PC-9 (cell line): ENCODE measurements around the gene STRADA. TPM values are rescaled to one million over a fixed set of nuclear protein-coding genes. Genes with fewer than 3 reads are reported as not detected.
A peak's percentile ranks its signal among the peaks of the same experiment; 100 is the strongest.

Experiments used
- BruUV-seq: library from RNA; stranded (reverse); fragments of 400-500 nt; replicated peaks from 2 replicates; lab custom pipeline; 2021; lab: Mats Ljungman, UMichigan
- CTCF ChIA-PET: fragments of 300-600 bp; sonication (Branson Sonifier 250); formaldehyde crosslinking; loops from one replicate; lab custom pipeline; 2022; ENCODE audit warnings: antibody characterized with exemption; lab: Charles Lee
- POLR2A ChIA-PET: fragments of 300-600 bp; sonication (Branson Sonifier 250); formaldehyde crosslinking; loops from one replicate; lab custom pipeline; 2022; ENCODE audit warnings: antibody characterized with exemption; ENCODE audit not compliant: unreplicated experiment; lab: Charles Lee
- DNase-seq, 2 experiments: peaks; one replicate each; pipeline versions ENCODE4 v3.0.0 to v3.0.0-alpha.2; 2015 to 2022; ENCODE audit warnings: mixed read lengths in 1 of 2
- H2AFZ ChIP-seq: fragments of 200-600 bp; sonication (generic); 2 replicates; pipeline ENCODE4 v1.8.1; 2017; ENCODE audit warnings: antibody characterized with exemption
- H3F3A ChIP-seq: fragments of 200-600 bp; sonication (generic); 2 replicates; pipeline ENCODE4 v1.8.1; 2017; ENCODE audit warnings: antibody characterized with exemption, mild to moderate bottlenecking, low read depth; ENCODE audit not compliant: insufficient read depth
- H3K27ac ChIP-seq: fragments of 200-600 bp; sonication (generic); 2 replicates; pipeline ENCODE4 v1.6.1; 2016; ENCODE audit warnings: mixed run types
- H3K27me3 ChIP-seq: fragments of 200-600 bp; sonication (generic); 2 replicates; pipeline ENCODE4 v1.6.1; 2016; ENCODE audit warnings: low read depth, mixed run types; ENCODE audit not compliant: insufficient read depth
- H3K36me3 ChIP-seq: fragments of 200-600 bp; sonication (generic); 2 replicates; pipeline ENCODE4 v1.6.1; 2016; ENCODE audit warnings: low read depth, mixed run types
- H3K4me1 ChIP-seq: fragments of 200-600 bp; sonication (generic); replicated peaks from 2 replicates; pipeline ENCODE4 v1.6.1; 2016; ENCODE audit warnings: mixed run types; ENCODE audit not compliant: insufficient read depth
- H3K4me2 ChIP-seq: fragments of 200-600 bp; sonication (generic); 2 replicates; pipeline ENCODE4 v1.6.1; 2017; ENCODE audit warnings: mixed run types
- H3K4me3 ChIP-seq: fragments of 200-600 bp; sonication (generic); 2 replicates; pipeline ENCODE4 v1.6.1; 2016; ENCODE audit warnings: mixed run types
- H3K79me2 ChIP-seq: fragments of 200-600 bp; sonication (generic); 2 replicates; pipeline ENCODE4 v1.6.1; 2017; ENCODE audit warnings: low read depth, mixed run types
- H3K9me2 ChIP-seq: fragments of 200-600 bp; sonication (generic); 2 replicates; pipeline ENCODE4 v1.8.1; 2017; ENCODE audit warnings: mild to moderate bottlenecking; ENCODE audit not compliant: insufficient read depth
- H3K9me3 ChIP-seq: fragments of 200-600 bp; sonication (generic); 2 replicates; pipeline ENCODE4 v1.8.1; 2016; ENCODE audit warnings: low read depth; ENCODE audit not compliant: insufficient read depth
- H4K20me1 ChIP-seq: fragments of 200-600 bp; sonication (generic); 2 replicates; pipeline ENCODE4 v1.8.1; 2017; ENCODE audit not compliant: insufficient read depth
- CTCF ChIP-seq: fragments of 200-600 bp; sonication (generic); conservative IDR thresholded peaks from 2 replicates; pipeline ENCODE4 v1.6.1; 2017; ENCODE audit warnings: mixed run types, antibody characterized with exemption, mild to moderate bottlenecking, moderate library complexity
- EZH2 ChIP-seq: fragments of 200-600 bp; sonication (generic); IDR thresholded peaks from 2 replicates; pipeline ENCODE4 v1.8.0; 2017; ENCODE audit warnings: antibody characterized with exemption, low read depth
- intact Hi-C: fragments of 100-400 bp; cut with micrococcal nuclease; formaldehyde crosslinking; loops from one replicate; pipeline ENCODE4 v1.10.0; 2022; ENCODE audit not compliant: unreplicated experiment
- total RNA-seq: library from RNA; stranded (reverse); gene quantifications from 2 replicates; pipeline ENCODE4 v1.2.3, GENCODE V29; 2021

The STRADA gene
- total RNA-seq, 1 experiment from 2014 or later = 28.8 TPM

GRCh38 chr17:63764716-63765115 is 23.1 kb upstream of the STRADA start:
- Histone ChIP-seq H3K4me2 (no peak overlapping the region), H3K9me2 (no peaks in the 10 kb centered on the region), H3K27ac (no peak overlapping the region), H3F3A (peaks cover 39% of the 10 kb centered on the region), H3K36me3 (peaks cover 54% of the 10 kb centered on the region), H4K20me1 (peaks cover 45% of the 10 kb centered on the region), H3K9me3 (no peaks in the 10 kb centered on the region), H3K27me3 (no peaks in the 10 kb centered on the region), H3K79me2 (peaks cover 50% of the 10 kb centered on the region), H3K4me1 (peaks cover 2% of the 10 kb centered on the region), H2AFZ (no peak overlapping the region), H3K4me3 (no peak overlapping the region)
- intact Hi-C loops = no loop called here
- ChIA-PET POLR2A (no interaction called here), CTCF (no interaction called here)
- DNase-seq = no peak
- TF ChIP-seq EZH2 (no peak), CTCF (no peak)
- no TSS peak for BruUV-seq

GRCh38 chr17:63762161-63763078 is 20.8 kb upstream of the STRADA start:
- Histone ChIP-seq H3K27ac (0 out of 2 replicates have a peak overlapping the region, but pooled peaks have one; percentile 3), H3K4me1 (no peaks in the 10 kb centered on the region), H3K79me2 (peaks cover 27% of the 10 kb centered on the region), H3K27me3 (no peaks in the 10 kb centered on the region), H2AFZ (no peak overlapping the region), H3F3A (peaks cover 40% of the 10 kb centered on the region; the same call in 1 of the 2 replicates), H3K9me3 (no peaks in the 10 kb centered on the region), H3K36me3 (peaks cover 46% of the 10 kb centered on the region), H3K9me2 (no peaks in the 10 kb centered on the region), H4K20me1 (peaks cover 29% of the 10 kb centered on the region), H3K4me2 (no peak overlapping the region), H3K4me3 (no peak overlapping the region)
- DNase-seq = no peak
- no peak for TF ChIP-seq EZH2
- no peak for TF ChIP-seq CTCF
- ChIA-PET CTCF (no interaction called here), POLR2A (interaction anchor here (0.6 kb wide), 1 partner anchor 11 kb away, joined by 11 read pairs; the partner anchor contains the start of gene DDX42)
- intact Hi-C loops = no loop called here
- BruUV-seq = no TSS peak

- Histone ChIP-seq H3K36me3 (peaks cover 53% of the 10 kb centered on the region), H2AFZ (no peak overlapping the region), H3K79me2 (peaks cover 12% of the 10 kb centered on the region), H3K4me3 (no peak overlapping the region), H3K27me3 (no peaks in the 10 kb centered on the region), H4K20me1 (peaks cover 14% of the 10 kb centered on the region), H3K9me2 (no peaks in the 10 kb centered on the region), H3K9me3 (no peaks in the 10 kb centered on the region), H3F3A (peaks cover 30% of the 10 kb centered on the region; the same call in 1 of the 2 replicates), H3K4me2 (no peak overlapping the region), H3K4me1 (no peaks in the 10 kb centered on the region), H3K27ac (no peak overlapping the region)
- ChIA-PET CTCF (no interaction called here), POLR2A (no interaction called here)
- DNase-seq = no peak
- intact Hi-C loops = no loop called here
- no peak for TF ChIP-seq CTCF
- no peak for TF ChIP-seq EZH2
- no TSS peak for BruUV-seq
These were observed 19.4 kb upstream of the STRADA start for GRCh38 chr17:63760771-63761539.
